T-helper 22 cell (primary cell): ENCODE measurements around the gene ETV3.

Experiments used
- DNase-seq: peaks from one replicate; pipeline ENCODE4 v3.0.0-alpha.2; 2020; ENCODE audit warnings: low read depth

Gene ETV3

DNA sequence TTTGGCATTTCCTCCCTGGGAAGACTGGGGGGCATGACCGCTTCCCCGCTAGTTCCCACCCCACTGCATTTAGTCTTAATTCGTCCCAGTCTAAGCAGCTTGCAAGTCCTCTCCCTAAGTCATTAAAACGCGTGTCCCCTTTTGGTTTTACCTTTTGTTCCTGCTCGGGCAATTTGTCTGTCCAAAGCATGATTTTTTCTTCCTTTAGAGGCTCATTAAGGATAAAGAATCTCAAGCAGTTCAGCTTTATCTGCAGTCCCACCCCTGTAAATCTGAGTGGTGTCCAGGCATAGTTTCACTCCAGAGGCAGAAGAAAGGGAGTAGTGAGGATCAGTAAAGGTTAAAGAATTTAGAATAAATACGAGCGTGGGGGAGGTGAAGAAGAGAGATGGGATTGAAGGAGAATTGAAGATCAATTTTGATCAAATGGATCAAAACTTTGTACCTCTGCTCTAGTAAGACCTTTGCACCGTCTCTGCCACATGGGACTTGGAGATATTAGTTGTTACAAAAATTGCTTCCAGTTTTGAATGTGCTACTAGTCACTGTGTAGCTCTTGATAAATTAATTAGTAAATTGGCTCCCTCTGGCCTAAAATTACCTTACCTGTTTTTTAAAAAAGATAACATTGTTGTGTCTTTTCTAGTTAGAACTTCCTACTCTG, 989 bp upstream of the ETV3 start:
- no peak for DNase-seq

DNA sequence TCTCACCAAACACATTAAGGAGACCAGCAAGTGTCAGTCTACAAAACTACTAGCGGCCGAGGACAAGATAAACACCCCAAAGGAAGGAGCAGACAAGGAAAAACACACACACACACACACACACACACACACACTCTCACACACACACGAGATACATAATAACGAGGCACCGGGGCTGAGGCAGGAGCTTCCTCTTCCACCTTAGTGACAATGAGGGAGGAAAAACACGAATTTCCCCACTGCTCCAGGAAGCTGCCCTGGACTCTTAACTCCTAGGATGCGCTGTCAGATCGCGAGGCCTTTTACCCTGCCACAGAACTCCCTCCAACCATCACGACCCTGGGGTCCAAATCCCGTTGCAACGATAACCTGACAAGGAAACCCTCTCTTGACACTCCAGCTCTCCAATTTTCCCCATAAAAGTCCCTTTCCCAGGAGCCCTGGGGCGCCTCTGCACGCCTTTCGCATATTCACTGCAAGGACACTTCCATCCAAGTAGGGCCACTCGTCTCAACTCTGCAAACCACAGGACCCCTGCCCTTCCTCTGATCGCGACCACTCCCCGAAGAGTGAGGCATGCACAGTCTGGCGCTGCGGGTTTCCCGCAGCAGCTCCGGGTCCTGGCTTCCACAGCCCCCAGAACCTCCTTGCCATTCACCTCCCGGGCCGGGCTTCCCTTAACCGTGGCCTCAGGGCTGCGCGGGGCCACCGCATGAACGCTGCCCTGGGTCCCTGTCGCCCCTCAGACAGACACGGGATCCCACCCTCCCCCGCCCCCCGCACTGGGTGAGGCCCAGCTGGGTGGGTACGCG, 581 bp downstream of the ETV3 start:
- DNase-seq = no peak

DNA sequence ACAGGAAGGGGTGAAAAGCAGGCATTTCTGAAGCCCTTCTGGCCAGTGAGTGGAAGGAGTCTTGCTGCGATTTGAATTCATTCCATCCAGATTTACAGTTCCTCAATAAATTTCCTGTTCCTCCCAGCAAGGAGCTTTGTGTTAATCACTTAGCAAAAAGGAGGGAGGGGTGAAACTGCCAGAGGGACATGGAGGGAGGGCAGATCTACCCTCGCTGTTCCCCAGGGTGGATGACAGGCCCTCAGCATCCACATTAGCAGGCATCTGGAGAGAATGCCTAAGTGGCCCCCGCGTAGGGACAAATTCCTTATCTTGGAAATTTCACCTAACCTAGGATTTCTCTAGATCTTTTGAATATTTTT, 1.2 kb downstream of the ETV3 start:
- DNase-seq = no peak

DNA sequence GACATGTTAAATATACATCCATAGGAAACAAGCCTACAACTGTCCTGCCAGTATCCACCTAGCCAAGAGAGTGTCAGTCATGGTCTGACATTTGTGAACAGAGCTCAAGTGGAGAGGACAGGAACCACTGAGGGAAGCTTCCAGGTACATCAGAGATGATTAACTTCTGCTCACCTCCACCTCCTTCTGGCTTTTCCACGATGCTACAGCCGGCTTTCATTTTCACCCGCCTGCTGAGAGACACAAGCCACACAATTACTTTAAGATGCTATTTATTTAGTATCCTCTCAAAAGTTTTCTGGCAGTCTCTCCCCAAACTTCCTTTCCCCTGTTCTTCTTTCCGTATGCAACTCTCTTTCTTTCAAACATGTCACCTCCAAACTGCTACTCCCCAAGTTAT, 2.1 kb downstream of the ETV3 start:
- no peak for DNase-seq

DNA sequence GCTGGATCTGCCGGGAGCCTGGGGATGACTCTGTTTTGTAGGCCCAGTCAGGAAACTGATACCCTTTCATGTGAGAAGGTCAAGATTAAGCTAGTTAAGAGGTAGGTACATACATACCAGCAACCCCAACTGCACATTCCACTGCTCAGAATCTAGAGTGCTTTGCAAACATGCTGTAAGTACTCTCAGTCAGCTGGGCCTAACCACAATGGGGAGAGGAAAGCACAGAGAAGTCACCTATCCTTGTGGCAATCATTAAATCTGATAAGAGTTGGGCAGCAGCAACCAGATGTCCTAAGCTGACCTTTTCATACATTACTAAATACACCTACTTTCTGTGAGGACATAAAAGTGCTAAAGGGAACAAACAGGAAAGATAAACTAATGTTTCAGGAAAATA, 2.5 kb downstream of the ETV3 start:
- no peak for DNase-seq

DNA sequence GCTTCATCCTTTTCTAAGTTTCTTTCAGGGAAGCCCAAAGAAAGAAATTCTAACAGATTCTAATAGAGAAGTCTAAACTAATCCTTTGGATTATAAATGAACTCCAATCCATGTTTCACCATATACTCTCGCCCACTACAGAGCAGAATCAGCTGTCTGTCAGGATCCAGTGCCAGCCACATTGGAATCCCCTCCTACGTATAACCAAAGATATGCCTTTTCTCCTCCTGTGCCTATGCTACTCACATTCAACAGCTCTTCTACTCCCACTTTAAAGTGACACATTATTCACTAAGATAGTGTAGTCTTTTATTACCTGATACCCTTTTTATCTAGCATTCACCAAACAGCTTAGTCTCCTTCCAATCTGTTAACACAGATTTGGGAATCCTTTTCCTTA, 3.1 kb downstream of the ETV3 start:
- DNase-seq = no peak

DNA sequence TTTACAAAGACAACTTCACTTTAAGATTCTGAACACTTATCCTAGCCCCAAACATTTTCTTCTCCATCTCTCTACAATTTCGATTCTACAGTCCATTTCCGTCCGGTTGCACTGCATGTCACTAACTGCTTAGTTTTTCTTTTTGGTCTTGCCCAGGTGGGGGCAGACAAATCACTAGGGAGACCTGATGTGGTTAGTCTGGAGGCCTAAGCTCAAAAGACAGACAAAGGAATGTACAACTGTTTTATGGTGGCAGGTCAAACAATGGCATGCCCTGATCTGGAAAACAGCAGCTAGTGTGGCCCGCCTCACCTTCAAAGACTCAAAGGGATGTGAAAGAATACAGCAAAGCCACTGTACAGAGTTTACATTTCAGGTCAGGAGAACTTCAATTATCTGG, 3.8 kb downstream of the ETV3 start:
- no peak for DNase-seq

DNA sequence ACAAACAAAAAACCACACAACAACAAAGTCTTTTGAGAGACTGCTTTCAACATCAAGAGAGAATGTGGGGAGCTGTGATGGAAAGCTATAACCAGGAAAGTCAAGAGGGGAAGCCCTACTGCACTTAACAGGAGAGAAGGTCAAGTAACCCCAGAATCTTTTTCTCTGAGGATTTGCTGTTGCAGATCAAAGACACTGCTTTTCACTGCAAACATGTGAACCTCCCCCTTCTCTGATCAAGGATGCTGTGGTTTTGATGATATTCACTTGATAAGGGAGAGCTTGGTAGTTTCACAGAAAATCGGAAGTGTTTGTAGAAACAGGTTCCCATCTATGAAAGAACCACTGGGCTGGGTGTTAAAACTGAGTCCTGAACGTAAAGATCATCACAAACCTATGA, 4.8 kb downstream of the ETV3 start:
- DNase-seq = peak; percentile 14

DNA sequence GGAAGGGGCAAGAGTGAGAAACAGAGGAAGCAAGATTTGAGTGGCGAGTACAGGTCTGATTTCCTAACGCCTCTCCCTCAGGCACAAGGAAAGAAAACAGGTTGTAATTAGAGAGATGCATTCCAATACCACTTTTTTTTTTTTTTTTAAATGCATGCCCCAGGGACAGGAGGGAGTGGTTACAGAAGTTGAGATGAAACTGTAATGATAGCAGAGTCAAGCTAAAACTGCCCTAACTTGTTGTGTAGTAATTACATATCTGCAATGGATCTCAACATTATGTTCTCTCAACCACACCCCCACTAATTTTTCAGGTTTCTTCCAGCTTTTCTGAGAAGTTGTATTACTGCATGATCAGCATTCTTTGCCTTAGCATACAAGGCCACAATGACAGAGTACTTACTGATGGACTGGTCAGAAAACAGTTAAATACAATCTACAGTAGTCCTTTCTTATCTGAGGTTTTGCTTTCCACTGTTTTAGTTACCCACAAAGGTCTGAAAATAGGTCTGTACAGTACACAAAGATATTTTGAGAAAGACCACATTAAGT, 5.5 kb downstream of the ETV3 start:
- DNase-seq = no peak

DNA sequence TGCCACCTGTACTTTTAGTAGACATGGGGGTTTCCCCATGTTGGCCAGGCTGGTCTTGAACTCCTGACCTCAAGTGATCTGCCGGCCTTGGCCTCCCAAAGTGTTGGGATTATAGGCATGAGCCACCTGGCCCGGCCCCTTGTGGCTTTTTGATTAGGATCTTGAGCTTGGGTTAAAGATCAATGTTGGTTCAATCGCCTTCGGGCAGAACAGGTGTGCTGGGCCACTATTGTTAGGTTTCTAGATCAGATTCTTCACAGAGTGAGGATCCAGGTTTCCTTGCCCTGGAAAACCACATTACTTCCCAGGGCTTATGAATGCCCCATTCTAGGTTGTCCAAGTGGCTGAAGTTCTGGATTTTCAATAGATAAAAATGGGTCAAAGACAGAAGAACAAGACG, 6.1 kb downstream of the ETV3 start:
- DNase-seq = no peak

DNA sequence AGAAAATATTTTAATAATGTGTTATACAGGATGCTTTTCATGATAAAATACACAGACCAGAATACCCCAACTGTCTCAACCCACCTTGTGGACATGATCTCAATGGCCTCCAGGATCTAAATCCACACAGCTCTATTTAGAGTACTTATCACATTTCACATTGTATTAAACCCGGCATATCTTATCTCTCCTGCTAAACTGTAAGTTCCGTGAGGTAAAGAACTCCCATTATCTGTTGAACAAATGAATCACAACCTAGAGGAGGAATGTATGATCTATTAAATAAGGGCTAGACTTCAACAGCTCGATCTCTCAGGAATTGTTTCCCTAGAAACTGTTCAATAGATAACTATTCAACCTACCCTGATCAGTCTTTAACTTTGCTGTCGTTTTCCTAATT, 6.9 kb downstream of the ETV3 start:
- no peak for DNase-seq

DNA sequence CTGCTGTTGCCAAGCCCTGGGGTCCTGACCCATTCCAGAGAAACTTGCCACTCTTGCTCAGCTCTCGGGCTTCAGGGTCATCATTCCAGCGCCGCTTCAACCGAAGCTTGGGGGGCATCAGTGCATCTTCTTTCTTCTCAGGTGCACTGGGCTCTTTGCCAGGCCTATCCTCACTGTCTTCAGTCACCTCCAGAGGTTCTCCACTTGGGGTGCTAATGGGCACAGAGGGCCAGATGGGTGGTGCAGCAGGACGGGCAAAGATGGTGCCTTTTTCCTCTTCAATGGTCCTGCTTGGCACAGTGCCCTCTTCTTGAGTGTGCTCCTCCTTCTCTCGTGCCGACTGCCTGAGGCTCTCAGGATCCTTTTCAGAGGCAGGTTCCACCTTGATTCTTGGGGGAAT, 13.3 kb downstream of the ETV3 start:
- DNase-seq = no peak

DNA sequence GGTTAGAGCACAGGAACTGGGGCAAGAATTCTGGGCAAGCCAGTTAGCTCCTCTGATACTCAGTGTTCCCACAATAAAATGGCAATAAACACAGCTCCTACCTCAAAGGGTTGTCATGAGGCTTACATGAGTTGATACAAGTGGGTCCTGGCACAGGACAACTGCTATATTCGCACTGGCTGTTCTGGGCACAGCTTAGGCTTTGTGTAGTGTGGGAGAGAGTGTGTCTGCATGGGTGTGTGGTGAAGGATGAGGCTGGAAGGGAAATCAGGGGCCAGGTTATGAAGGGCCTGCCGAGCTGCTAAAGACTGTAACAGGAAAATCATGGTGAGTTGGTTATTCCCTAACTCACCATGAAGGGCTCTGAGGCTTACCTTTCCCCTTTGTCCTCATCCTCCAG, 18.7 kb downstream of the ETV3 start:
- no peak for DNase-seq

DNA sequence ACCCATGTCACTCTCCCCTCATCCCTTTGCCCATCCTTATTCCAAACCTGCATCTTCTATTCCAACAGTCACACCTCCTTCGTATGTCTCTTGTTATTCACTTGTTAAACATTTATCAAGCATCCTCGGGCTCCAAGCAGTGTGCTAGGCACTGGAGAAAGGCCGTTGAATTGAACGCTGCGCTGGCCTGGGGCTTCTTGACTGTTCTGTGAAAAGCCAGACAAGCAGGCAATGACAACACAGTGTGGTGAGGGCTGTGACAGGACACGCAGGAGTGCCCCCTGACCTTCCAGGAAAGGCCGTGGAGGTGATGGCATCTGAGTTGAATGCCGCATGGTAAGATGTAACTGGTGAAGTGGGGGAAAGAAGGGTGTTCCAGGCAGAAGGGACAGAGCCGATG, 19.2 kb downstream of the ETV3 start:
- no peak for DNase-seq

DNA sequence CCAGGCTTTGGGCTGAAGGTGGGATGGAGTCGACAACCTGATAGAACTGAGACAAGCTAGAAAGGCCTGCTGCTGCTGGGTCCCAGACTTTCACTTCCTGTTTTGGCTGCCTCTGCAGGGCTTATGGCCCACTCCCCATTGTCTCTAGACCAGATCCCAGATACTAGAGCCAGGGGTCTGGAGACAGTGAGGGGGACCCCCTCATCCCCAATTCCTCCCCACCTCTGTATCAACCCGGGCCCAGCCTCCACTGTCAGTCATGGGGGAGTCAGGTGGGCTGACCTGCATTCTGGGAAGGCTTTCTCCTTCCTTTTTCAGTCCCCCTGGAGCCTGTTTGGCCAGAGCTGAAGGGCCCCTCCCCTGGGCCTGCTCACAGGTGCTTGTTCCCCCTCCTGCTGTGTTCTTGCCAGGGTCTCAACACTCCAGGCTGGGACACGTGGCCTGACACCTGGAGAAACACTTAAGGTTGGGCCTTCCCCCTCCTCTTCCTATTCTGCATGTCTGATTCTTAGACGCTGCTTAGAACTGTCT, 20.6 kb downstream of the ETV3 start:
- DNase-seq = no peak

DNA sequence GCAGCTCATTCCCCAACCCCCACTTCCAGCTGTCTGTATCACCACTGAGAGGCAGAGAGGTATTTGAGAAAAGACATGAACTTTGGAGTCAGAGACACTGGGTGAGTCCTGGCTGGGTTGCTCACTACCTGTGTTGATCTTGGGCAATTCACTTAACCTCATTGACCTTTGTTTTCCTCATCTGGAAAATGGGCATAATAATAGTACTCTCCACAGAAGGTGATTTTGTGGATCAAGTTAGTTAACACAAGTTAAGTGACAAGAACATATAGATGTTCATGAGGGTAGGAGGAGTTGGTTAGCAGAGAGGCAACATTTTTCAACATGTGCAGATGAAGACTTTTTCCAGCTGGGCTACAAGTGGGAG, 21.5 kb downstream of the ETV3 start:
- DNase-seq = no peak

DNA sequence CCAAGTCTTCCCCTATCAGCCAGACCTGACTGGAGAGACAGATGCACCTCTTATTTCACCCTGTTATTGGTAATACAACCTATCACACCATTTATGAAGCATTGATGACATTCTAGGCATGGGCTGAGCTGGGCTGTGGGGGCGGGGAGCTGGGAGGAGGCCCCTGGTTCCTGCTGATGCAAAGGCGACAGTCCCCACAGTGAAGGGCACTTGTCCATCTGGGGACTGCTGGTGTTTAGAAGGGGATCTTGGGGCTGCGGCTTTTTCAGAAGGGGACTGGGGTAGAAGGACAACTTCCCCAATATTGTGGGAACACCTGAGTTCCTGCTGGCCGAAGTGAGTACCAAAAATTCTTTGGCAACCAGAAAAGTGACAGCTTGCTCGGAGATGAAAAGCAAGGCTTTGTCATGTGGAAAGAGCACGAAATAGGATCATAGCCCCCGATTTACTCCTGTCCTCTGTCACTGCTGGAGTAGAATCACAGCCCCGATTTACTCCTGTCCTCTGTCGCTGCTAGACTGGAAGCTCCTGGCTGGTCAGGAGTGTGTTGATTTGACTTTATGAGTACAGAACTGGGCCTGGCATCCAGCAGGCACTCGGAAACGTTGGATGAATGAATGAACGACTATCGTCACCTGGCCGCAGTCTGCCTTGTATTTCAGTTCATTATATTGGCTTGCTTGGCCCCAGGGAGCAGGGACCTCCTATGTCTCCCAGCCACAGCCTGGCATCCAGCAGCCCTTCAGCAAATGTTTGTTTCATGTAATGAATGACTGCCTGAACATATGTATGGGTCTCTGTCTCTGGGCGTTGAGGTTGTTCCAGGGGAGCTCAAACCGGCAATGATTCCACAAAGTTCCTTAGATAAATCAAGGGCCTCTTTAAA, 22.1 kb downstream of the ETV3 start:
- no peak for DNase-seq

DNA sequence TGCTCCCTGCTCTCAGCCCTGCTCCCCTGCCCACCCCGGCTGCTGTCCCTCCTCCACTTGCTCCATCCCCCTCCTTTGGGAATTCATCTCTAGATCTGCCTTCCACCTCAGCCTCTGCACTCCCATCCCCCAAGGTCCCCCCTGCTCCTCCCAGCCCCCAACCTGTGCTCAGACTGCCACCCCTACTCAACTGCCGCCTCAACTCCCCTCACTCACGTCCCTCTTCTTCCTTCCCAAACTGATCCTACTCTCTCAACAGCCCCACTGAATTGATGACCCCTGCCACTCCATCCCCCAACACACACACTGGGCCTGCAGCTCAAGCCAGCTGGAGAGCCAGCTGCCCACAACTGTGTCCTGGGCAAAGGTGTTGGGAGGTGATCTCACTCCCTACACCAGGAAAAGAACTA, 22.8 kb downstream of the ETV3 start:
- no peak for DNase-seq

DNA sequence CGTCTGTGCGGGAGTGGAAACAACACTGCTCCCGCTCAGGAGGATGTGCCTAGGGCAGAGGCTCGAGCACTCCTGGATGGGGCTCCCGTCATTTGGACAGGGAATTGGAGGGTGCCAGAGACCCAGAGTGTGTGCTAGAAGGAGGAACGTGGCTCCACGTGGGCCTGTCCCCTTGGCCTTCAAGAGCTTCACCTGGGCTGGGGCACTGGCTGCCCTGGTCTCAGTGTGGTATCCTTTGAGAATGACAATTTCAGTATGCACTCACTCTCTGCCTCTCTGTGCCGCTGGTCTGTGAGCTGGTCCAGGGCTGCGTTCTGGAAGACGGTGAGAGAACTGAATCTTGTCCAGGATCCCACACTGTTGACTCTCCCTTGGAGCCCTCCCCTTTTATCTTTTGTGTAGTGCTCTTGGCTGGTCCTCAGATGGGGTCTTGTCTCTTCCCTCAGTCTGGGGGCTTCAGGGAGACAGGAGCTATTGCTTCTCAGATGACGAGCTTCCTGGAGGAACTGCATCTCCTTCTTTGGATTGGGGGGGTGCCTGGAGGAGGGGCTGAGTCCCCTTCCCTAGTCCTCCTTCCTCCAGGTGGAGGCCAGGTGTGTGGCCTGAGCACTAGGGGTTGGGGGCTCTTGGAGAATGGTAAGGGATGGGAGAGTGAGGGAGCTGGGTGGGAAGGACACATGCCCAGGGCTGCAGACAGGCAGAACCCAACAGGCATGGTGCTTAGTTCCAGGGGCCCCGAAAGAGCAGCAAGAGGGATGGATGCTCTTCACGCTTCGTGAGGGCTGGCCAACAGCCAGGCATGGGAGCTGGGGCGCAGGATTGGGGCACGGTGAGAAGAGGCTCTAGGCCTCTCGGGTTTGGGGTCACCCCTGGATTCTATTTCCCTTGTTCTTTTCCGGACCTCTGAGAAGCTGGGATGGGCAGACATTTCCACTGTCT, 23.7 kb downstream of the ETV3 start:
- DNase-seq = no peak

DNA sequence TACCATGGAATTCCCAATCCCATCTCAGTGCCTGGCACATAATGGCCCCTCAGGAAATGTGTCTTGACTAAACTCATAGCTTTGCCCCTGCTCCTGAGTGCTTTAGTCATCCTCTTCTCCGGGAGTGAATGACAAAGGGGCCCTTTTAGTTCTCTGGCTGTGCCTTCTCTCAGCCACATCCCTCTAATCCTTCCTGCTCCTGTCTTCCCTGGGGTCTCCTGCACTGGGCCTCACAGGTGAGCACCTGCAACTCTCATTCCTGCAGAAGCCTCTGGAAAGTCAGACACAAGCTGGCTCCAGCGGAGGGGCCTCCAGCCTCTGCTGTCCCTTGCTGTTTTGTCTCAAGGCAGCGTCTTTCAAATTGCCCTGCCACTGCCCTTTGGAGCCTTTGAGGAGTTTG, 24.6 kb downstream of the ETV3 start:
- no peak for DNase-seq

DNA sequence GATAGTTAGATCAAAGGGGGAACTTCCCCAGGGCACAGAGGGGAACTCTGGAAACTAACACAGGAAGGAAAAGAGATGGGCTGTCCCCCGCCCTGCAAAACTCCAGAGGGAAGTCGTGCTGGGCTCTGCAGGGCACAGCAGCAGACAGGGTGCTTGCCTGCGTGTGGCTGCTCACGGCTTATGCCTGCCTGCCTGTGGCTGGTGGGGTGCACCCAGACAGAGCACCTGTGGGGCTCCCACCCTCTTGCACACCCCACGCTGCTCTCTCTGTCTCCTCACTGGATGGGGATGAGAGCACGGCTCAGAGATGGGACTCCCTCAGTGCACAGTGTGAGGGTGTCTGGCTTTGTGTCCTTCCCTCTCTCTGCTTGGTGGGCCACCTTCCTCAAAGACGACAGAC, 25.1 kb downstream of the ETV3 start:
- no peak for DNase-seq
